Transverse colon (tissue), 3 donors: ENCODE data around the gene ARHGEF16.

ENCODE experiments used
- CTCF ChIP-seq, 5 experiments: fragments of 200-600 bp in 3 of 5; fragments of 450-650 bp in 2 of 5; sonication (generic) in 3 of 5; IDR thresholded peaks; 1 replicate in 2 of 5; 2 replicates in 3 of 5; pipeline ENCODE4 v1.5.1; 2016 to 2017; ENCODE audit warnings: antibody characterized with exemption in 5 of 5, inconsistent platforms in 3 of 5, mild to moderate bottlenecking in 2 of 5, moderate library complexity in 1 of 5
- POLR2A ChIP-seq: fragments of 450-650 bp; IDR thresholded peaks from one replicate; pipeline ENCODE4 v1.6.1; 2016; ENCODE audit warnings: antibody characterized with exemption, mild to moderate bottlenecking, moderate library complexity

DNA sequence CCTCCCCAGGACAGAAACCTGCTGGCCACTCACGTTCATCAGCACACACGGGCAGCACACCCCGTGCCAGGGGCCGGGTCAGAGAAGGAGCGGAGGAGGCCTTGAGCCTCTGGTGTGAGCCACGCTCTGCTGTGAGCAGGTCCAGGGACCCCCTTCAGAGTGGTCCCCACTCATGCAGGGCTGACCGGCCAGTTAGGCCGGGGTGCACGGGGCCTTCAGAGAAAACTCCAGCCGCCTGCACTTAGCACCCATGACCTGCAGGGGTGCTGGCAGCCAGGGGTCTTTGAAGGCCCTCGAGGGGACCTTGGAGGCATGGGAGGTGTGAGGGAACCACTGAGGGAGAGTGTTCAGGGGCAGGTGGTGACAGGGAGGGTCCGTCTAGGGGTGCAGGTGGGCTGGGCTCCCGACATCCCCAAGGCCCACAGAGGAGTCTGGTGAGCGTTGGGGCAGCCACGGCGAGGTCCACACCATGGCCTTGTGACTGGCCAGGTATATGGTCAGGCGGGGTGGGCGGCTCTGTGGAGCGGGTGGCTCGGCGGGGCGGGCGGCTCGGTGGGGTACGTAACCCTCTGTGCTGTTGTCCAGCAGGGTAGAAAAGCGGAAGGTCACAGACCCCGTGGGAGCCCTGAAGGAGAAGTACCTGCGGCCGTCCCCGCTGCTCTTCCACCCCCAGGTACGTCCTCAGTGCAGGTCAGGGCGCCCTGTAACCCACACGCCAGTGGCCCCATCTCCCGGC lies 40.3 kb upstream of the ARHGEF16 start:
- TF ChIP-seq CTCF (IDR thresholded peaks at IDR 0.05) = no peak
- no peak for TF ChIP-seq POLR2A
